ENCODE measurements around the gene ELMOD3. TPM values are rescaled to one million over a fixed set of nuclear protein-coding genes. Genes with fewer than 3 reads are reported as not detected.

ELMOD3 gene
- total and polyA plus RNA-seq, 2 of the 8 experiments (the other 6 are each of a cell fraction or from before 2014, with no cell fraction given): 8.5 to 10.2 TPM

GRCh38 chr2:85354286-85355072 lies at the start of gene ELMOD3, which contains the start of gene RETSAT (continued):
- TF ChIP-seq NANOG (IDR thresholded peaks at IDR 0.05; ENCODE audit: insufficient read depth, low read depth, low read length, poor library complexity, severe bottlenecking): no peak
- TF ChIP-seq TEAD4 (IDR thresholded peaks at IDR 0.05; ENCODE audit: low read depth, low read length): no peak
- TF ChIP-seq BACH1 (IDR thresholded peaks at IDR 0.05; ENCODE audit: low read length): no peak

Data from H1 (cell line).